Stimulated activated CD4-positive, alpha-beta T cell treated with anti-CD3 and anti-CD28 coated beads, Interleukin-15, amount 100 ng/mL, for 48 hours (primary cell): ENCODE measurements around the gene PTPN5.
"Not testable (repeated sequence)": the region's sequence is repeated elsewhere in the genome, so short reads cannot be mapped to it uniquely, and the experiment has no call there.

Experiments
- DNase-seq, 2 donors: peaks; one replicate each; pipeline ENCODE4 v3.0.0-alpha.2; 2020; ENCODE audit warnings: low read depth in 2 of 2

Gene PTPN5

DNA sequence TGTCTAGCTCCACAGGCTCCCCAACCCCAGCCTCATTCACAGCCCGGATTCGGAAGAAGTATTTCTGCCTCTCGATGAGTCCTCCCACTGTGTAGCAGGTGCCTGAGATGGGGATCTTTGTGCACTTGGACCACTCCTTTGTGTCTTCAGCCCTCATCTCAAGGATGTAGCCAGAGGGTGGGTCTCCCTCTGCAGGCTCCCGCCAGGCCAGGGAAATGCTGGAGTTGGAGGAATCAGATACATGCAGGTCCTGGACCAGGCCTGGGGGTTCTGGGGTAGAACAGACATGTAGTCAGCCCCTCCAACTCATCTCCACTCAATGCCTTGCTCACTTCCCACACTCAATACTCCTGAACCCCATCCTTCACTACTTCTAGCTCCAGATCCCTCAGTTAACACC is 82.2 kb downstream of the PTPN5 start:
- DNase-seq = no peak

DNA sequence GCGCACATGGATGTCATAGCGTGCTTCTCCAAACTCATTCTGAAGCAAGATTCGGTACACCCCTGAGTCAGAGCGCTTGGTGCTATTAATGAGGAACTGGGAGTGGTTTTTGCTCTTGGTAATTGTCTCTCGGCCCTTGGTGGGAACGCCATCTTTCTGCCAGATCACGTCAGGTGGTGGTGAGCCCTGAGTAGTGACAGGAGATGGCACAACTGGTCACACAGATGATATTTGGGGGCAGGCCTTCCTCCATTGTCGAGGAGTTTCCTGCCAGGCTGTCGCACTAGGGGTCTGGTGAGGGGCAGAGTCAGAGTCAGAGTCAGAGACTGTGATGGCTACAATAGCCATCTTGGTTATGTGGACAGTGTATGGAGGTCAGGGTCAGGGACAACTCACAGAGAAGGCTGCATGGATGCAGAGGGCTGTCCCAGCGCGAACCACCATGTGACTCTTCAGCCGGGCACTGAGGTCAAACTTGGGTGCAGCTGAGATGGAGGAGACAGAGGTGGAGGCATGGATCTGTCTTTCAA is 83.7 kb downstream of the PTPN5 start:
- no peak for DNase-seq

DNA sequence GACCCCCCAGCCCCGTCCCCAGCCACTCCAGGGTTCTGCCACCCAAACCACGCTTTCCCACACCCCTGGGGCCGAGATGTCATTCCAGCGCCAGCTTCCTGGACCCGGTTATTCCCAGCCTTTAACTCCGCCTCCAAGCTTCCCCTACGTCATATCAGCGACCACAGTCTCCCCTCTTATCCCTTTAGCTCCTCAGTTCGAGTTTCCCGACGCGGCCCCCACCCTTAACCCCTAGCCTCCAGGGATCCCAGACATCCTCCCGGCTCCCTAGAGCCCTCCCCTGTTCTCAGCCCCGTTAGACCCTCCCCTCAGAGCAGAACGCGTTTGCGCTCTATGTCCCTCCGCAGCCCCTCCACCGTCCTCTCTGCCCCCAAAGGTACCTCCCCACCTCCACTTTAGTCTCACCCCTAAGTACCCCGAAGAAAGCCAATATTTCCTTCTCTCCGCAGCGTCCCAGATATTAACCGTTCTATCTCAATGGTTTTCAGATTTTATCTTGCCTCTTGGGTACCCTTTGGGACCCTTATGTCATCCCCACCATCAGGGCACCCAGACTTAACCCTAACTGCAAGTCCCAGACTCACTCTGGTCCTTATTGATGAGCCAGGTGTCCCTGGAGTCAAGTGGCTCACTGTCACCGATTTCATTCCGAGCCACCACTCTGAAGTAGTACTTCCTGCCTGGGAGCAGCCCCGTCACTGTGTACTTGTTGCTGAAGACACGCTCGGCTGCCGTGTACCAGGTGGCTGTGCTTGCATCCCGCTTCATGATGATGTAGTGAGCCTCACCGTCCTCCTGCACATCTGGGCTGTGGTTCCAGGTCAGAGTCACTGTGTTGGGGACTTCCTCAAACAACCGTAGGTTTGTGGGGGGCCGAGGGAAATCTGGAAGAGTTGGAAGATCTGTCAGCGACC is 85.0 kb downstream of the PTPN5 start:
- peak in 1 of 2 donors; percentile 17 for DNase-seq

DNA sequence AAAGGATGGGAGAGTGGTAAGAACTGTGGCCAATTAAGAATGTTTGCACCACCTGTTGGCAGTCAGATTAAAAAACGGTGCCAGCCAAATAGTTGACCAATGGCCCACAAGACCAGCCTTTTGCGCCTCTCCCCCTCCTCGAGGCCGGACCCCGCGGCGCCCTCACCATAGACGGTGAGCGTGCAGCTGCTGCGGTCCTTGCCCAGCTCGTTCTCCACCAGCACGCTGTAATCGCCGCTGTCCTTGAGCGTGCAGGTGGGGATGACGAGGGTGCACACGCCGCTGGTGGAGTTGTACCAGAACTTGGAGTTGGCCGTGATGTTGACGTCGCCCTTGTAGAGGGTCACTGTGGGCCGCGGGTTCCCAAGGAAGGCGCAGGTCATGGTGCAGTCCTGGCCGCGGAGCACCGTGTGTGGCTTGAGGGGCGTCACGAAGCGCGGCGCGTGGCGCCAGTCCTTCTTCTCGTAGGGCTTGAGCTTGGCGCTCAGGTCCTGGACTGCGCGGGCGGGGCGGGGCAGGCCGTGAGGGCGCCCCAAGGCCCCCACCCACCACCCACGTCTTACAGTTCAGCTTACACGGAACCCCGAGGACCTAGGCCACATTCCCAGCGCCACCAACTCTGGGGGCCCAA is 85.8 kb downstream of the PTPN5 start:
- DNase-seq = no peak

- DNase-seq = no peak
Measured at GRCh38 chr11:18704698-18705097, 86.9 kb downstream of the PTPN5 start.

GRCh38 chr11:18704045-18704645 is 87.5 kb downstream of the PTPN5 start:
- no peak for DNase-seq

- DNase-seq = no peak
Measured at GRCh38 chr11:18703001-18703763, 88.4 kb downstream of the PTPN5 start.

DNA sequence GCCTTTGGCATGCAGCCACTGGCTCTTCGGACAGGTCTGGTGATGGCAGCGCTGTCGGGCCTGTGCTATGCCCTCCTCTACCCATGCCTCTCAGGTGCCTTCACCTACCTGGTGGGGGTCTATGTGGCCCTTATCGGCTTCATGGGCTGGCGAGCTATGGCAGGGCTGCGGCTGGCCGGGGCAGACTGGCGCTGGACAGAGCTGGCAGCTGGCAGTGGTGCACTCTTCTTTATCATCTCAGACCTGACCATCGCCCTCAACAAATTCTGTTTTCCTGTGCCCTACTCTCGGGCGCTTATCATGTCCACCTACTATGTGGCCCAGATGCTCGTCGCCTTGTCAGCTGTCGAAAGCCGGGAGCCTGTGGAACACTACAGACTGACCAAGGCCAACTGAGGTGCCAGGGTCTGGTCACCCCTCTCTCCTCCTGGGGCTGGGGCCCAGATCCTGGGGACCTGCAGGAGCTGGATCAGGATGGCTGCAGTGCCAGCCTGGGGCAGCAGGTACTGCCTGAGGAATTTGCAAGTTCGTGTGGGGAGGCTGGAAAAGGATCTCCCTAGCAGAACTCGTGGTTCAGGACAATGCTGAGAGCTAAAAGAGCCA is 89.9 kb downstream of the PTPN5 start:
- no peak for DNase-seq

GRCh38 chr11:18700872-18701271 is 90.7 kb downstream of the PTPN5 start:
- no peak for DNase-seq

DNA sequence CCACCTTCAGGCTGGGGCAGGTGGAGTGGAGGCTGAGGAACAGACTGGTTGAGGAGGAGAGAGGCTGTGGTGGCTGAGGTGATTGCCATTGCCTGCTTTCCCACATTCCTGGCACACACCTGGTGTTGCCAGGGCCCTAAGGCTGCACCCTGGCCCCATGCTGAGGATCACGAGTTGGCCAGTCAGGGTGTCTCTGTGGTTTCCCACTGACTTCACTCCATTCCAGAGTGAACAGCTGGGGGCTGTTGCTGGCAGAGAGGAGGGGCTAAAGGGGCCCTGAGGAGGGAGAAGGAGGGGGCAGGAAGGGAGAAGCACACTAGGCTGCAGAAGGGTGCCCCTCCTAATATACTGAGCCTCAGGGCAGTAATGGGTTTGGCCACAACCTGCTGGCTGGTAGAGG is 91.2 kb downstream of the PTPN5 start:
- DNase-seq = no peak

GRCh38 chr11:18699848-18700261 is 91.7 kb downstream of the PTPN5 start:
- no peak for DNase-seq

DNA sequence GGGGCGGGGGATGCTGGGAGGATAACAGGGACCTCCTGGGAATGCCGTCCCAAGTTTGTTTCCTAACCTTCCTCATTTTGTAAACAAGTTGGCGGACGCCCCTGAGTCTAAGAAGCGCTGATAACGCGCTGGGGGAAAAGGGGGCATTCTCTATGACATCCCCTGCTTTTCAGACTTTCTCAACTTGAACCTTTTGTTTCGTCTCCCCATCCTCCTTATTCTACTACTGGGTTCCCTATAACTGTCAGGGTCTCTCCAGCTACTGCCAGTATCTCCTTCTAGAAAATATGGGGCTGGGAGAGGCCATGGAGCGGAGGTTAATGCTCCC is 92.4 kb downstream of the PTPN5 start:
- DNase-seq = no peak

- peak; percentile 74 to 88 for DNase-seq
Measured at GRCh38 chr11:18698341-18699268, 93.0 kb downstream of the PTPN5 start, which contains the start of gene TMEM86A. Gene TMEM86A, plus strand, starts transcription at chr11:18698779. Its CDS starts 108 bp downstream, at chr11:18698887.

GRCh38 chr11:18697576-18697975 is 94.0 kb downstream of the PTPN5 start:
- DNase-seq = no peak

DNA sequence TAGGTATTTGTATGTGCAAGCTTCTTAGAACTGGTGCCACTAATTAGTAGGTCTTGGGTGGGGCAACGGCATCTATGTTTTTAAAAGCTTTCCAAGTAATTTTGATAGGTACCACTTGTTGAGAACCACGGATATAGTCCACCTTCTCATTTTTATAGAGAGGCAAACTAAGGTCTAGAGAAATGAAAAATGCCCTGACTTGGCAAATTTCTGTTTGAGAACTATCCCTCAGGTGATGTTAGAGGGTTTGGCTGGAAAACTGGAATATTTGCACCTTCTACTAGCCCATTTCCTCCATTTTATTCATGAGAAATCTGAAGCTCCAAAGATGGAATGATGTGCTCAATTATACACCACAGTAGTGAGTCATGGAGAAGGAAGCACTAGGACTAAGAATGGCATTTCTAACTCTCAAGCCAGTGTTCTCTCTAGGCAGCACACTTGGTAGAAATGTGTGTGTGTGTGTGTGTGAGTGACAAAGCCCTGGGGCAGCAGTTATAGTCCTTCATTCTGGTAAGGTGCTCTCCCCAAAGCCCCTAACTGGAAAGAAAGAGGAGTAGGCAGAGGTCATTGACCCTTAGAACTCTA is 94.9 kb downstream of the PTPN5 start:
- no peak for DNase-seq

DNA sequence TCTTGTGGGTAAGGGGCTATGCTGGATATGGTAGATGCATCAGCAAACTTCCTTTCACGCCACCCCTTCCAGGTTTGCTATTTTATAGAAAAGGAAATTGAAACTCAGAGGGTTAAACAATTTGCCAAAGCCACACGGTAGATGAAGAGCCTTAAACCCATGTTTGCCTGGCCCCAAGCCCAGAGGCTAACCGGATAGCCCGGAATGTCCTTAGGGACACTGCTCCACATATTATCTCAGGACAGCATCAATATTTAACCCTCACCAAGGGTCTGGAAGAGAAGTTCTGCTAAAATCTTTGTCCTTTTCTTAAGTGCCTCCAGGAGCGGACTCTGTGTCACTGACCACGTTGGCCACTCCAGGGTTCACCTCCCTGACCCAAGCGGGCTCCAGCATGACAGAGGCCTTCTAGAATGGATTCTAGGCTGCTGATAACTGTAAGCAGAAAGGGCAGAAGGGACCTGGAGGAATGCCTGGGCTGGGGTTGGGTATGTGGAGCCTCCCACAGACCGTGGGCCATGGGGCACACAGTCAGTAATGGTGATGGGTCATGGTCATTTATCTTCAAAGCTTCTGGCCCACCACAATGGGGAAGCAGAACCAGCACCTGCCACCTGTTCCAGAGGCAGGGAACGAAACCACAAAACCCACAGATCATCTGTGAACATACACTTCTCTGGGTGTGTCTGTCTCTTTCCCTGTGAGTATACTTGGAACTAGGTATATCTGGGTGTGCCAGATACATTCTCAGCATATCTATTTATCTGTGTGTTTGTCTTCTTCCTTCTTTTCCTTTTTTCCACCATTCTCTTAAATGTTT is 98.4 kb downstream of the PTPN5 start:
- DNase-seq = no peak

DNA sequence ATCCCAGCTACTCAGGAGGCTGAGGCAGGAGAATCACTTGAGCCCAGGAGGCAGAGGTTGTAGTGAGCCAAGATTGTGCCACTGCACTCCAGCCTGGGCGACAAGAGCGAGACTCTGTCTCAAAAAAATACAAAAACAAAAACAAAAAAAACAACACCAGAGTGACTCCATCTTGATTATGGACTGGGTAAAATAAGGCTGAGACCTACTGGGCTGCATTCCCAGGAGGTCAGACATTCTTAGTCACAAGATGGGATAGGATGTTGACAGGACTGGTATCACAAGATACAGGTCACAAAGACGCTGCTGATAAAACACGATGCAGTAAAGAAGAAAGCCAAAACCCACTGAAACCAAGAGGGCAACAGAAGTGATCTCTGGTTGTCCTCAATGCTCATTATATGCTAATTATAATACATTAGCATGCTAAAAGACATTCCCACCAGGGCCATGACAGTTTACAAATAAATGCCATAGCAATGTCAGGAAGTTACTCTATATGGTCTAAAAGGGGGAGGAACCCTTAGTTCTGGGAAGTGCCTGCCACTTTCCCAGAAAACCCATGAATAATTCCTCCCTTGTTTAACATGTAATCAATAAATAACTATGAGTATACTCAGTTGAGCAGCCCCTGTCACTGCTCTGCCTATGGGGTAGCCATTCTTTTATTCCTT is 100.0 kb downstream of the PTPN5 start:
- not testable (repeated sequence) for DNase-seq

DNA sequence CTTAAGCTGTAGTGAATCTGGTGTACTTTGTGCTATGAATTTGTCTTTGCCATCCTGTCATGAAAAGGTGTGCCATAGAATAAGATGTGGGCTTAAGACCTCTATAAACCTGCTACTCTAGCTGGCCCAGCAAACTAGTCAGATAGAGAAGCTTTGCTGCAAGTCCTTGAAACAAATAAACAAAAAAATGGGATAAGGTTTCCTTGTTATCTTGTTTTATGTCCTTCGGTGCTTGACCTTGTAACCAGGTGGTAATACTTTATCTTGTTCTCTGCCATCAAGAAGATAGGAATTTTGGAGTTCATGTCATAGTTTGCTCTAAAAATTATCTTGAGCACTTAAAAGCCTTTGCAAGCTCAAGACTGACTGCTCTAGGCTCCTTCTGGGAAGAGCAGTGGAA is 107.3 kb downstream of the PTPN5 start:
- DNase-seq = no peak
